Measurements from ENCODE around the gene NDUFAF3.

GRCh38 chr3:49035281-49035680 is 13.4 kb downstream of the NDUFAF3 start:
- no peak for TF ChIP-seq CTCF (IDR thresholded peaks at IDR 0.05)
- TF ChIP-seq POLR2AphosphoS5 (IDR thresholded peaks at IDR 0.05): no peak
- TF ChIP-seq EP300 (IDR thresholded peaks at IDR 0.05): no peak
- no peak for TF ChIP-seq POLR2A (IDR thresholded peaks at IDR 0.05; ENCODE audit: low read depth)
